ENCODE measurements around the gene SLC38A1.
"Not testable (repeated sequence)": the region's sequence is repeated elsewhere in the genome, so short reads cannot be mapped to it uniquely, and the experiment has no call there.

The SLC38A1 gene

GRCh38 chr12:46164186-46164761, 104.6 kb downstream of the SLC38A1 start:
- no peak for DNase-seq (ENCODE audit: low read depth)

GRCh38 chr12:46162549-46163076, 106.2 kb downstream of the SLC38A1 start:
- not testable (repeated sequence) for DNase-seq (ENCODE audit: low read depth)

GRCh38 chr12:46160981-46161690, 107.7 kb downstream of the SLC38A1 start:
- no peak for DNase-seq (ENCODE audit: low read depth)

GRCh38 chr12:46160101-46160980, 108.5 kb downstream of the SLC38A1 start:
- no peak for DNase-seq (ENCODE audit: low read depth)

GRCh38 chr12:46159309-46159901, 109.4 kb downstream of the SLC38A1 start:
- DNase-seq (ENCODE audit: low read depth): no peak

GRCh38 chr12:46158501-46158900, 110.3 kb downstream of the SLC38A1 start:
- DNase-seq (ENCODE audit: low read depth): no peak

GRCh38 chr12:46154221-46154985, 114.4 kb downstream of the SLC38A1 start:
- DNase-seq (ENCODE audit: low read depth): no peak

- no peak for DNase-seq (ENCODE audit: low read depth)
Measured at GRCh38 chr12:46153268-46153872, 115.5 kb downstream of the SLC38A1 start.

- no peak for DNase-seq (ENCODE audit: low read depth)
Measured at GRCh38 chr12:46152456-46152855, 116.4 kb downstream of the SLC38A1 start.

GRCh38 chr12:46150735-46151134, 118.1 kb downstream of the SLC38A1 start:
- DNase-seq (ENCODE audit: low read depth): no peak

- no peak for DNase-seq (ENCODE audit: low read depth)
Measured at GRCh38 chr12:46149905-46150304, 118.9 kb downstream of the SLC38A1 start.

GRCh38 chr12:46149079-46149464, 119.8 kb downstream of the SLC38A1 start:
- DNase-seq (ENCODE audit: low read depth): no peak

GRCh38 chr12:46148327-46149078, 120.3 kb downstream of the SLC38A1 start:
- DNase-seq (ENCODE audit: low read depth): no peak

GRCh38 chr12:46147144-46147543, 121.7 kb downstream of the SLC38A1 start:
- no peak for DNase-seq (ENCODE audit: low read depth)

GRCh38 chr12:46145881-46146280, 123.0 kb downstream of the SLC38A1 start:
- DNase-seq (ENCODE audit: low read depth): no peak

- DNase-seq (ENCODE audit: low read depth): no peak
Measured at GRCh38 chr12:46144433-46144832, 124.4 kb downstream of the SLC38A1 start.

GRCh38 chr12:46136249-46136648, 132.6 kb downstream of the SLC38A1 start:
- DNase-seq (ENCODE audit: low read depth): no peak

GRCh38 chr12:46135750-46136149, 133.1 kb downstream of the SLC38A1 start:
- no peak for DNase-seq (ENCODE audit: low read depth)

GRCh38 chr12:46134852-46135251, 134.0 kb downstream of the SLC38A1 start:
- DNase-seq (ENCODE audit: low read depth): no peak

- DNase-seq (ENCODE audit: low read depth): no peak
Measured at GRCh38 chr12:46134205-46134811, 134.5 kb downstream of the SLC38A1 start.

Measured in T follicular helper cell (primary cell).